GM12878 (cell line): ENCODE measurements around the gene HDAC7. TPM values are rescaled to one million over a fixed set of nuclear protein-coding genes. Genes with fewer than 3 reads are reported as not detected.

Experiments used
- ATAC-seq: fragments of 200-7000 bp; cut with Tn5 transposase; 3 replicates; pipeline ENCODE4 v1.9.1; 2020; ENCODE audit warnings: mild to moderate bottlenecking, moderate library complexity
- BruUV-seq: library from RNA; stranded (reverse); fragments of 400-500 nt; replicated peaks from 2 replicates; lab custom pipeline; 2021; lab: Mats Ljungman, UMichigan
- CTCF ChIA-PET: fragments of 300-600 bp; sonication (Branson Sonifier 250); formaldehyde crosslinking; extraction: SDS; loops from one replicate; lab custom pipeline; 2021; ENCODE audit warnings: inconsistent platforms; lab: Yijun Ruan, JAX
- POLR2A ChIA-PET: fragments of 350-600 bp; formaldehyde crosslinking; extraction: SDS; loops from one replicate; lab custom pipeline; 2021; ENCODE audit warnings: inconsistent platforms; lab: Charles Lee
- RAD21 ChIA-PET: fragments of 300-600 bp; sonication (Branson Sonifier 250); formaldehyde crosslinking; loops from one replicate; lab custom pipeline; 2023; ENCODE audit warnings: antibody characterized with exemption; ENCODE audit not compliant: unreplicated experiment; lab: Charles Lee
- SMC1A ChIA-PET: fragments of 300-600 bp; sonication (Branson Sonifier 250); formaldehyde crosslinking; loops from one replicate; lab custom pipeline; 2023; ENCODE audit not compliant: unreplicated experiment, uncharacterized antibody; lab: Charles Lee
- DNase-seq: peaks from one replicate; pipeline ENCODE4 v3.0.0-alpha.2; 2011; ENCODE audit warnings: low read depth, low spot score
- FAIRE-seq: peaks from 3 replicates; lab custom pipeline; 2011; peaks lifted over from hg19 to GRCh38; lab: Jason Lieb, UNC
- H2AFZ ChIP-seq: 2 replicates; pipeline ENCODE4 v1.6.0; 2011; ENCODE audit warnings: low read depth, low read length, control low read depth; ENCODE audit not compliant: control insufficient read depth
- H3K27ac ChIP-seq: 2 replicates; pipeline ENCODE4 v1.5.1; 2011; ENCODE audit warnings: control low read depth; ENCODE audit not compliant: control insufficient read depth, insufficient read depth
- H3K27me3 ChIP-seq, 2 experiments: replicated peaks in 1 of 2; 2 replicates each; pipeline versions ENCODE4 v1.6.0 to v1.6.1; 2011; ENCODE audit warnings: low read length in 1 of 2; ENCODE audit not compliant: control insufficient read depth in 2 of 2, insufficient read depth in 2 of 2
- H3K36me3 ChIP-seq, 2 experiments: 2 replicates each; pipeline ENCODE4 v1.5.1; 2011; ENCODE audit warnings: low read length in 1 of 2; ENCODE audit not compliant: control insufficient read depth in 2 of 2, insufficient read depth in 2 of 2
- H3K4me1 ChIP-seq: 2 replicates; pipeline ENCODE4 v1.6.1; 2011; ENCODE audit warnings: mild to moderate bottlenecking, low read length, moderate library complexity, mixed read lengths; ENCODE audit not compliant: control insufficient read depth, insufficient read depth
- H3K4me2 ChIP-seq: 2 replicates; pipeline ENCODE4 v1.6.0; 2011; ENCODE audit warnings: control low read depth; ENCODE audit not compliant: control insufficient read depth, insufficient read depth
- H3K4me3 ChIP-seq: fragments of 200-600 bp; sonication (generic); 2 replicates; pipeline ENCODE4 v1.5.1; 2016
- H3K79me2 ChIP-seq: 2 replicates; pipeline ENCODE4 v1.6.0; 2011; ENCODE audit warnings: low read length; ENCODE audit not compliant: control insufficient read depth, insufficient read depth
- H3K9ac ChIP-seq: 2 replicates; pipeline ENCODE4 v1.8.0; 2011; ENCODE audit warnings: low read length, control low read depth, mixed read lengths; ENCODE audit not compliant: control insufficient read depth, insufficient read depth
- H3K9me3 ChIP-seq: replicated peaks from 3 replicates; pipeline ENCODE4 v1.5.1; 2011; ENCODE audit warnings: mild to moderate bottlenecking, low read length; ENCODE audit not compliant: control insufficient read depth, insufficient read depth
- H4K20me1 ChIP-seq: 2 replicates; pipeline ENCODE4 v1.6.0; 2011; ENCODE audit not compliant: control insufficient read depth, insufficient read depth
- SMAD1 ChIP-seq: fragments of 450-650 bp; IDR thresholded peaks from 2 replicates; pipeline ENCODE4 v1.6.1; 2018; ENCODE audit warnings: mild to moderate bottlenecking, low read depth; ENCODE audit not compliant: partially characterized antibody
- SMC3 ChIP-seq: IDR thresholded peaks from 2 replicates; pipeline ENCODE4 v1.6.1; 2011; ENCODE audit warnings: low read length, improper control_type of control experiment, borderline replicate concordance
- TCF12 ChIP-seq: IDR thresholded peaks from 2 replicates; pipeline ENCODE4 v1.6.1; 2011; ENCODE audit warnings: low read depth, mild to moderate bottlenecking, low read length
- ZBED1 ChIP-seq: IDR thresholded peaks from 2 replicates; pipeline ENCODE4 v1.6.1; 2016; ENCODE audit warnings: borderline replicate concordance
- WGBS: methylation state at CpG from one replicate; pipeline ENCODE4 v1.1.6; 2016; ENCODE audit warnings: low lambda C conversion rate; ENCODE audit not compliant: insufficient replicate concordance, insufficient coverage; ENCODE audit errors: missing lambda C conversion rate; 5-methylcytosine and 5-hydroxymethylcytosine counted together
- in situ Hi-C: fragments of 300-500 bp; cut with MboI; formaldehyde crosslinking; loops from 9 replicates; pipeline ENCODE4 v1.14.3; 2018; ENCODE audit warnings: mixed read lengths
- intact Hi-C: fragments of 100-400 bp; cut with micrococcal nuclease; formaldehyde crosslinking; loops from one replicate; pipeline ENCODE4 v1.14.2; 2022; ENCODE audit not compliant: unreplicated experiment
- polyA plus RNA-seq, 11 experiments: library from polyadenylated mRNA; depleted of rRNA in 4 of 11; unstranded in 6 of 11; stranded (reverse) in 5 of 11; fragments of >200 nt; fragmentation: Nextera tagmentation in 4 of 11; fragmentation: Illumina TruSeq in 1 of 11; extraction: Ambion mirVana in 4 of 11; extraction: Trizol in 1 of 11; gene quantifications; 1 replicate in 1 of 11; 2 replicates in 10 of 11; pipeline versions ENCODE4 v1.2.1 to v1.2.3, GENCODE V29; 2011 to 2016; ENCODE audit warnings: inconsistent platforms in 2 of 11, missing spikeins in 2 of 11, low read depth in 1 of 11
- total RNA-seq, 4 experiments: library from RNA; depleted of rRNA in 3 of 4; stranded (reverse); fragments of >200 nt in 3 of 4; fragmentation: Illumina TruSeq in 1 of 4; extraction: Trizol in 1 of 4; gene quantifications; 2 replicates each; pipeline versions ENCODE4 v1.2.1 to v1.2.3, GENCODE V29; 2013 to 2021
- TF ChIP-seq, protein P1 (sequence below): fragments of 450-650 bp; IDR thresholded peaks from 2 replicates; pipeline ENCODE4 v1.6.1; 2017; ENCODE audit warnings: antibody characterized with exemption, mild to moderate bottlenecking, moderate library complexity
- TF ChIP-seq, protein P2 (sequence below): fragments of 450-650 bp; IDR thresholded peaks from 2 replicates; pipeline ENCODE4 v1.6.1; 2018; ENCODE audit warnings: borderline replicate concordance, mild to moderate bottlenecking; ENCODE audit not compliant: partially characterized antibody
- TF ChIP-seq, protein P3 (sequence below): IDR thresholded peaks from 2 replicates; pipeline ENCODE4 v1.6.1; 2012; ENCODE audit warnings: low read depth, low read length, improper control_type of control experiment
- TF ChIP-seq, protein P4 (sequence below): IDR thresholded peaks from 2 replicates; pipeline ENCODE4 v1.6.1; 2011; ENCODE audit warnings: low read depth, mild to moderate bottlenecking, low read length, moderate library complexity, borderline replicate concordance; ENCODE audit errors: extremely low read depth

The HDAC7 gene
- total and polyA plus RNA-seq, 10 of the 15 experiments (the other 5 are each of a cell fraction or from before 2014, with no cell fraction given): 0.47 to 18.3 (median 5.4) TPM

DNA sequence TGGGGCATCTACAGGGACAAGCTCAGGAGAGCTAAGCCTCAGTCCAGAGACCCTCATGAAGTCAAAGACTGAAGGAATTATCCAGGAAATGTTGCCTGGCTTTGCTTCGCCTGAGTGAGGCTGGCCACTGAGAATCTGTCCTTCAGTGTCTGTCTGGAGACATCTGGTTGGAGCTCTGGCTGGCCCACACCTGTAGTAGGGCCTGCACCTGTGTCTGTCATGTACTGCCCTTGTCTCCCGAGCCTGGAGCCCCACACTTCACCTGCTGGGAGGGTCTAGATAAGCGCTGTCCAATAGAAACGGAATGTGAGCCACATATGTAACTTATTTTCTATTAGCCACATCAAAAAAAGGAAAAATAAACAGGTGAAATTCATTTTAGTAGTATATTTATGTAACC is 9.9 kb upstream of the HDAC7 start:
- no TSS peak for BruUV-seq
- in situ Hi-C loops: no loop called here
- no peaks in the 10 kb centered on the region for H3K9me3 ChIP-seq
- no peak overlapping the region for H2AFZ ChIP-seq
- H3K27ac ChIP-seq: no peak overlapping the region
- ChIA-PET SMC1A (interaction anchor here (1.0 to 1.8 kb wide), 4 partner anchors 8 to 87 kb away, joined by 3 to 9 read pairs (median 4); no protein-coding TSS in a partner anchor), CTCF (interaction anchor here (0.8 to 13.9 kb wide), 4 partner anchors 9 to 35 kb away, joined by 3 to 215 read pairs (median 64); partner anchors contain the start of gene HDAC7), RAD21 (interaction anchor here (0.6 to 12.6 kb wide), 4 partner anchors 9 to 290 kb away, joined by 3 to 202 read pairs (median 12); partner anchors contain the start of gene PFKM), POLR2A (interaction anchor here (1.3 to 1.9 kb wide), 3 partner anchors 9 to 16 kb away, joined by 4 to 6 read pairs (median 5); no protein-coding TSS in a partner anchor)
- H3K4me1 ChIP-seq: peaks cover 42% of the 10 kb centered on the region
- H3K4me3 ChIP-seq: no peak overlapping the region
- no peaks in the 10 kb centered on the region; a peak in 1 of 4 replicates for H3K27me3 ChIP-seq
- no peaks in the 10 kb centered on the region for H4K20me1 ChIP-seq
- TF ChIP-seq, protein P1, sequence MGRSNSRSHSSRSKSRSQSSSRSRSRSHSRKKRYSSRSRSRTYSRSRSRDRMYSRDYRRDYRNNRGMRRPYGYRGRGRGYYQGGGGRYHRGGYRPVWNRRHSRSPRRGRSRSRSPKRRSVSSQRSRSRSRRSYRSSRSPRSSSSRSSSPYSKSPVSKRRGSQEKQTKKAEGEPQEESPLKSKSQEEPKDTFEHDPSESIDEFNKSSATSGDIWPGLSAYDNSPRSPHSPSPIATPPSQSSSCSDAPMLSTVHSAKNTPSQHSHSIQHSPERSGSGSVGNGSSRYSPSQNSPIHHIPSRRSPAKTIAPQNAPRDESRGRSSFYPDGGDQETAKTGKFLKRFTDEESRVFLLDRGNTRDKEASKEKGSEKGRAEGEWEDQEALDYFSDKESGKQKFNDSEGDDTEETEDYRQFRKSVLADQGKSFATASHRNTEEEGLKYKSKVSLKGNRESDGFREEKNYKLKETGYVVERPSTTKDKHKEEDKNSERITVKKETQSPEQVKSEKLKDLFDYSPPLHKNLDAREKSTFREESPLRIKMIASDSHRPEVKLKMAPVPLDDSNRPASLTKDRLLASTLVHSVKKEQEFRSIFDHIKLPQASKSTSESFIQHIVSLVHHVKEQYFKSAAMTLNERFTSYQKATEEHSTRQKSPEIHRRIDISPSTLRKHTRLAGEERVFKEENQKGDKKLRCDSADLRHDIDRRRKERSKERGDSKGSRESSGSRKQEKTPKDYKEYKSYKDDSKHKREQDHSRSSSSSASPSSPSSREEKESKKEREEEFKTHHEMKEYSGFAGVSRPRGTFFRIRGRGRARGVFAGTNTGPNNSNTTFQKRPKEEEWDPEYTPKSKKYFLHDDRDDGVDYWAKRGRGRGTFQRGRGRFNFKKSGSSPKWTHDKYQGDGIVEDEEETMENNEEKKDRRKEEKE: no peak
- no peak for TF ChIP-seq SMAD1
- TF ChIP-seq SMC3: no peak
- no peak for TF ChIP-seq ZBED1
- TF ChIP-seq, protein P2, sequence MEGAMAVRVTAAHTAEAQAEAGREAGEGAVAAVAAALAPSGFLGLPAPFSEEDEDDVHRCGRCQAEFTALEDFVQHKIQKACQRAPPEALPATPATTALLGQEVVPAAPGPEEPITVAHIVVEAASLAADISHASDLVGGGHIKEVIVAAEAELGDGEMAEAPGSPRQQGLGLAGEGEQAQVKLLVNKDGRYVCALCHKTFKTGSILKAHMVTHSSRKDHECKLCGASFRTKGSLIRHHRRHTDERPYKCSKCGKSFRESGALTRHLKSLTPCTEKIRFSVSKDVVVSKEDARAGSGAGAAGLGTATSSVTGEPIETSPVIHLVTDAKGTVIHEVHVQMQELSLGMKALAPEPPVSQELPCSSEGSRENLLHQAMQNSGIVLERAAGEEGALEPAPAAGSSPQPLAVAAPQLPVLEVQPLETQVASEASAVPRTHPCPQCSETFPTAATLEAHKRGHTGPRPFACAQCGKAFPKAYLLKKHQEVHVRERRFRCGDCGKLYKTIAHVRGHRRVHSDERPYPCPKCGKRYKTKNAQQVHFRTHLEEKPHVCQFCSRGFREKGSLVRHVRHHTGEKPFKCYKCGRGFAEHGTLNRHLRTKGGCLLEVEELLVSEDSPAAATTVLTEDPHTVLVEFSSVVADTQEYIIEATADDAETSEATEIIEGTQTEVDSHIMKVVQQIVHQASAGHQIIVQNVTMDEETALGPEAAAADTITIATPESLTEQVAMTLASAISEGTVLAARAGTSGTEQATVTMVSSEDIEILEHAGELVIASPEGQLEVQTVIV: no peak
- TF ChIP-seq, protein P3, sequence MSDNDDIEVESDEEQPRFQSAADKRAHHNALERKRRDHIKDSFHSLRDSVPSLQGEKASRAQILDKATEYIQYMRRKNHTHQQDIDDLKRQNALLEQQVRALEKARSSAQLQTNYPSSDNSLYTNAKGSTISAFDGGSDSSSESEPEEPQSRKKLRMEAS: no peak
- TF ChIP-seq, protein P4, sequence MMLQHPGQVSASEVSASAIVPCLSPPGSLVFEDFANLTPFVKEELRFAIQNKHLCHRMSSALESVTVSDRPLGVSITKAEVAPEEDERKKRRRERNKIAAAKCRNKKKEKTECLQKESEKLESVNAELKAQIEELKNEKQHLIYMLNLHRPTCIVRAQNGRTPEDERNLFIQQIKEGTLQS: no peak
- no peak for TF ChIP-seq TCF12
- FAIRE-seq (no peak), ATAC-seq (no peak), DNase-seq (no peak)
- H3K9ac ChIP-seq: no peak overlapping the region
- no peak overlapping the region for H3K4me2 ChIP-seq
- 57% methylated on average over 4 of the region's 4 CpGs for WGBS
- H3K79me2 ChIP-seq: no peaks in the 10 kb centered on the region
- H3K36me3 ChIP-seq: no peaks in the 10 kb centered on the region
- intact Hi-C loops: no loop called here
